Calu3 (cell line): ENCODE measurements around the gene CHAD. TPM values are rescaled to one million over a fixed set of nuclear protein-coding genes. Genes with fewer than 3 reads are reported as not detected.

Experiments used
- BruUV-seq: library from RNA; stranded (reverse); fragments of 400-500 nt; replicated peaks from 2 replicates; lab custom pipeline; 2021; lab: Mats Ljungman, UMichigan
- CTCF ChIA-PET: fragments of 300-600 bp; sonication (Branson Sonifier 250); formaldehyde crosslinking; loops from one replicate; lab custom pipeline; 2022; ENCODE audit warnings: antibody characterized with exemption; lab: Charles Lee
- DNase-seq: peaks from one replicate; pipeline ENCODE4 v3.0.0; 2022
- H3K27ac Mint-ChIP-seq: one replicate; pipeline ENCODE4 v1.8.0; 2022; ENCODE audit warnings: mixed read lengths; ENCODE audit not compliant: unreplicated experiment
- H3K27me3 Mint-ChIP-seq: one replicate; pipeline ENCODE4 v1.8.0; 2022; ENCODE audit warnings: mixed read lengths; ENCODE audit not compliant: unreplicated experiment
- H3K36me3 Mint-ChIP-seq: one replicate; pipeline ENCODE4 v1.8.0; 2022; ENCODE audit warnings: mild to moderate bottlenecking, moderate library complexity, mixed read lengths; ENCODE audit not compliant: insufficient read depth, unreplicated experiment
- H3K4me1 Mint-ChIP-seq: one replicate; pipeline ENCODE4 v1.8.0; 2022; ENCODE audit warnings: mild to moderate bottlenecking, low read depth, mixed read lengths; ENCODE audit not compliant: unreplicated experiment
- H3K4me3 Mint-ChIP-seq: one replicate; pipeline ENCODE4 v1.8.0; 2022; ENCODE audit warnings: mild to moderate bottlenecking, low read depth, moderate library complexity, mixed read lengths; ENCODE audit not compliant: unreplicated experiment
- H3K9me3 Mint-ChIP-seq: one replicate; pipeline ENCODE4 v1.8.0; 2022; ENCODE audit warnings: low read depth, mixed read lengths; ENCODE audit not compliant: unreplicated experiment
- CTCF ChIP-seq: fragments of 200-600 bp; IDR thresholded peaks from one replicate; pipeline ENCODE4 v1.8.0; 2022; ENCODE audit warnings: antibody characterized with exemption; ENCODE audit not compliant: unreplicated experiment
- intact Hi-C: fragments of 100-400 bp; cut with micrococcal nuclease; formaldehyde crosslinking; loops from one replicate; pipeline ENCODE4 v1.10.0; 2022; ENCODE audit not compliant: unreplicated experiment
- total RNA-seq: library from RNA; stranded (reverse); gene quantifications from 2 replicates; pipeline ENCODE4 v1.2.3, GENCODE V29; 2022

CHAD gene
- total RNA-seq, 1 experiment from 2014 or later, result not detected

GRCh38 chr17:50502301-50502990 is 33.8 kb upstream of the CHAD start:
- intact Hi-C loops, result no loop called here
- CTCF ChIA-PET, result interaction anchor here (0.6 to 1.3 kb wide), 5 partner anchors 9 to 413 kb away, joined by 3 to 4 read pairs (median 3); no protein-coding TSS in a partner anchor
- Mint-ChIP-seq H3K4me1 (peaks cover 10% of the 10 kb centered on the region), H3K9me3 (no peaks in the 10 kb centered on the region), H3K4me3 (no peak overlapping the region), H3K36me3 (peaks cover under 1% of the 10 kb centered on the region), H3K27ac (no peak overlapping the region), H3K27me3 (peaks cover 19% of the 10 kb centered on the region)
- no peak for DNase-seq
- BruUV-seq, result no TSS peak
- no peak for TF ChIP-seq CTCF

GRCh38 chr17:50501054-50501453 is 32.4 kb upstream of the CHAD start:
- no TSS peak for BruUV-seq

GRCh38 chr17:50499721-50500120 is 31.0 kb upstream of the CHAD start:
- no peak for DNase-seq
- Mint-ChIP-seq H3K4me1 (peaks cover 10% of the 10 kb centered on the region), H3K36me3 (no peaks in the 10 kb centered on the region), H3K27ac (no peak overlapping the region), H3K4me3 (no peak overlapping the region), H3K9me3 (no peaks in the 10 kb centered on the region), H3K27me3 (peaks cover 19% of the 10 kb centered on the region)
- TF ChIP-seq CTCF, result no peak
- intact Hi-C loops, result loop anchor here (2.0 to 5.0 kb wide), 2 partner anchors 17 to 33 kb away; partner anchors contain the start of gene EPN3
- no TSS peak for BruUV-seq
- CTCF ChIA-PET, result interaction anchor here (0.6 kb wide), 1 partner anchor 12 kb away, joined by 3 read pairs; no protein-coding TSS in a partner anchor

More at GRCh38 chr17:50501054-50501453, 32.4 kb upstream of the CHAD start:
- CTCF ChIA-PET, result interaction anchor here (0.6 to 1.4 kb wide), 8 partner anchors 10 to 215 kb away, joined by 3 to 6 read pairs (median 3); partner anchors contain the start of gene EPN3
- Mint-ChIP-seq H3K27ac (no peak overlapping the region), H3K27me3 (peaks cover 19% of the 10 kb centered on the region), H3K4me1 (peaks cover 10% of the 10 kb centered on the region), H3K36me3 (no peaks in the 10 kb centered on the region), H3K4me3 (no peak overlapping the region), H3K9me3 (no peaks in the 10 kb centered on the region)
- peak; percentile 62 for DNase-seq
- intact Hi-C loops, result loop anchor here (2.0 kb wide), 1 partner anchor 18 kb away; no protein-coding TSS in a partner anchor
- peak; percentile 55 for TF ChIP-seq CTCF

- DNase-seq, result no peak
- H3K27ac Mint-ChIP-seq, result no peak overlapping the region
- H3K27me3 Mint-ChIP-seq, result peaks cover 15% of the 10 kb centered on the region
- no peaks in the 10 kb centered on the region for H3K9me3 Mint-ChIP-seq
- H3K36me3 Mint-ChIP-seq, result no peaks in the 10 kb centered on the region
- intact Hi-C loops, result loop anchor here (5.0 kb wide), 1 partner anchor 33 kb away; the partner anchor contains the start of gene EPN3
- no TSS peak for BruUV-seq
- peaks cover 10% of the 10 kb centered on the region for H3K4me1 Mint-ChIP-seq
- no peak overlapping the region for H3K4me3 Mint-ChIP-seq
- TF ChIP-seq CTCF, result no peak
- CTCF ChIA-PET, result no interaction called here
These were observed 30.6 kb upstream of the CHAD start for GRCh38 chr17:50499270-50499669.
